GM12878 (cell line): ENCODE data around the gene GPR152. TPM values are rescaled to one million over a fixed set of nuclear protein-coding genes. Genes with fewer than 3 reads are reported as not detected.

ENCODE experiments used
- ATAC-seq: fragments of 200-7000 bp; cut with Tn5 transposase; 3 replicates; pipeline ENCODE4 v1.9.1; 2020; ENCODE audit warnings: mild to moderate bottlenecking, moderate library complexity
- BruUV-seq: library from RNA; stranded (reverse); fragments of 400-500 nt; replicated peaks from 2 replicates; lab custom pipeline; 2021; lab: Mats Ljungman, UMichigan
- CTCF ChIA-PET: fragments of 300-600 bp; sonication (Branson Sonifier 250); formaldehyde crosslinking; extraction: SDS; loops from one replicate; lab custom pipeline; 2021; ENCODE audit warnings: inconsistent platforms; lab: Yijun Ruan, JAX
- POLR2A ChIA-PET: fragments of 350-600 bp; formaldehyde crosslinking; extraction: SDS; loops from one replicate; lab custom pipeline; 2021; ENCODE audit warnings: inconsistent platforms; lab: Charles Lee
- RAD21 ChIA-PET: fragments of 300-600 bp; sonication (Branson Sonifier 250); formaldehyde crosslinking; loops from one replicate; lab custom pipeline; 2023; ENCODE audit warnings: antibody characterized with exemption; ENCODE audit not compliant: unreplicated experiment; lab: Charles Lee
- SMC1A ChIA-PET: fragments of 300-600 bp; sonication (Branson Sonifier 250); formaldehyde crosslinking; loops from one replicate; lab custom pipeline; 2023; ENCODE audit not compliant: unreplicated experiment, uncharacterized antibody; lab: Charles Lee
- DNase-seq: peaks from one replicate; pipeline ENCODE4 v3.0.0-alpha.2; 2011; ENCODE audit warnings: low read depth, low spot score
- FAIRE-seq: peaks from 3 replicates; lab custom pipeline; 2011; peaks lifted over from hg19 to GRCh38; lab: Jason Lieb, UNC
- H2AFZ ChIP-seq: 2 replicates; pipeline ENCODE4 v1.6.0; 2011; ENCODE audit warnings: low read depth, low read length, control low read depth; ENCODE audit not compliant: control insufficient read depth
- H3K27ac ChIP-seq: 2 replicates; pipeline ENCODE4 v1.5.1; 2011; ENCODE audit warnings: control low read depth; ENCODE audit not compliant: control insufficient read depth, insufficient read depth
- H3K27me3 ChIP-seq, 2 experiments: replicated peaks in 1 of 2; 2 replicates each; pipeline versions ENCODE4 v1.6.0 to v1.6.1; 2011; ENCODE audit warnings: low read length in 1 of 2; ENCODE audit not compliant: control insufficient read depth in 2 of 2, insufficient read depth in 2 of 2
- H3K36me3 ChIP-seq, 2 experiments: 2 replicates each; pipeline ENCODE4 v1.5.1; 2011; ENCODE audit warnings: low read length in 1 of 2; ENCODE audit not compliant: control insufficient read depth in 2 of 2, insufficient read depth in 2 of 2
- H3K4me1 ChIP-seq: 2 replicates; pipeline ENCODE4 v1.6.1; 2011; ENCODE audit warnings: mild to moderate bottlenecking, low read length, moderate library complexity, mixed read lengths; ENCODE audit not compliant: control insufficient read depth, insufficient read depth
- H3K4me2 ChIP-seq: 2 replicates; pipeline ENCODE4 v1.6.0; 2011; ENCODE audit warnings: control low read depth; ENCODE audit not compliant: control insufficient read depth, insufficient read depth
- H3K4me3 ChIP-seq: fragments of 200-600 bp; sonication (generic); 2 replicates; pipeline ENCODE4 v1.5.1; 2016
- H3K79me2 ChIP-seq: 2 replicates; pipeline ENCODE4 v1.6.0; 2011; ENCODE audit warnings: low read length; ENCODE audit not compliant: control insufficient read depth, insufficient read depth
- H3K9ac ChIP-seq: 2 replicates; pipeline ENCODE4 v1.8.0; 2011; ENCODE audit warnings: low read length, control low read depth, mixed read lengths; ENCODE audit not compliant: control insufficient read depth, insufficient read depth
- H3K9me3 ChIP-seq: replicated peaks from 3 replicates; pipeline ENCODE4 v1.5.1; 2011; ENCODE audit warnings: mild to moderate bottlenecking, low read length; ENCODE audit not compliant: control insufficient read depth, insufficient read depth
- H4K20me1 ChIP-seq: 2 replicates; pipeline ENCODE4 v1.6.0; 2011; ENCODE audit not compliant: control insufficient read depth, insufficient read depth
- CTCF ChIP-seq, 3 experiments: IDR thresholded peaks in 2 of 3; conservative IDR thresholded peaks in 1 of 3; 2 replicates each; pipeline ENCODE4 v1.5.1; 2011; ENCODE audit warnings: low read depth in 3 of 3, low read length in 3 of 3, mild to moderate bottlenecking in 3 of 3, control low read depth in 2 of 3, moderate library complexity in 2 of 3, inconsistent platforms in 1 of 3, mixed read lengths in 1 of 3; ENCODE audit not compliant: control insufficient read depth in 2 of 3, insufficient read depth in 1 of 3; ENCODE audit errors: extremely low read depth in 1 of 3
- GATAD2B ChIP-seq: fragments of 450-650 bp; conservative IDR thresholded peaks from 2 replicates; pipeline ENCODE4 v1.6.1; 2017; ENCODE audit warnings: low read depth, mild to moderate bottlenecking, moderate library complexity
- KLF5 ChIP-seq: fragments of 450-650 bp; IDR thresholded peaks from 2 replicates; pipeline ENCODE4 v1.6.1; 2014; ENCODE audit warnings: mild to moderate bottlenecking; ENCODE audit not compliant: partially characterized antibody
- PML ChIP-seq: IDR thresholded peaks from 2 replicates; pipeline ENCODE4 v1.6.1; 2012; ENCODE audit warnings: low read length, inconsistent platforms
- SMARCA5 ChIP-seq: fragments of 450-650 bp; IDR thresholded peaks from 2 replicates; pipeline ENCODE4 v1.6.1; 2017; ENCODE audit warnings: mild to moderate bottlenecking
- WGBS: methylation state at CpG from one replicate; pipeline ENCODE4 v1.1.6; 2016; ENCODE audit warnings: low lambda C conversion rate; ENCODE audit not compliant: insufficient replicate concordance, insufficient coverage; ENCODE audit errors: missing lambda C conversion rate; 5-methylcytosine and 5-hydroxymethylcytosine counted together
- in situ Hi-C: fragments of 300-500 bp; cut with MboI; formaldehyde crosslinking; loops from 9 replicates; pipeline ENCODE4 v1.14.3; 2018; ENCODE audit warnings: mixed read lengths
- intact Hi-C: fragments of 100-400 bp; cut with micrococcal nuclease; formaldehyde crosslinking; loops from one replicate; pipeline ENCODE4 v1.14.2; 2022; ENCODE audit not compliant: unreplicated experiment
- polyA plus RNA-seq, 11 experiments: library from polyadenylated mRNA; depleted of rRNA in 4 of 11; unstranded in 6 of 11; stranded (reverse) in 5 of 11; fragments of >200 nt; fragmentation: Nextera tagmentation in 4 of 11; fragmentation: Illumina TruSeq in 1 of 11; extraction: Ambion mirVana in 4 of 11; extraction: Trizol in 1 of 11; gene quantifications; 1 replicate in 1 of 11; 2 replicates in 10 of 11; pipeline versions ENCODE4 v1.2.1 to v1.2.3, GENCODE V29; 2011 to 2016; ENCODE audit warnings: inconsistent platforms in 2 of 11, missing spikeins in 2 of 11, low read depth in 1 of 11
- total RNA-seq, 4 experiments: library from RNA; depleted of rRNA in 3 of 4; stranded (reverse); fragments of >200 nt in 3 of 4; fragmentation: Illumina TruSeq in 1 of 4; extraction: Trizol in 1 of 4; gene quantifications; 2 replicates each; pipeline versions ENCODE4 v1.2.1 to v1.2.3, GENCODE V29; 2013 to 2021

GPR152 gene
- total and polyA plus RNA-seq, 10 of the 15 experiments (the other 5 are each of a cell fraction or from before 2014, with no cell fraction given): not detected

- Histone ChIP-seq H3K9me3 (no peaks in the 10 kb centered on the region), H4K20me1 (no peaks in the 10 kb centered on the region), H3K4me1 (peaks cover 37% of the 10 kb centered on the region), H3K4me3 (peak overlapping the region; percentile 86), H3K27ac (peak overlapping the region; percentile 78), H3K27me3 (no peaks in the 10 kb centered on the region), H3K79me2 (peaks cover 14% of the 10 kb centered on the region), H2AFZ (peak overlapping the region; percentile 73; the same call in 1 of the 2 replicates), H3K9ac (peak overlapping the region; percentile 85), H3K36me3 (no peaks in the 10 kb centered on the region), H3K4me2 (peak overlapping the region; percentile 98)
- 2% methylated on average over 6 of the region's 6 CpGs for WGBS
- ATAC-seq (peak; percentile 14), DNase-seq (no peak), FAIRE-seq (no peak)
- no TSS peak for BruUV-seq
- intact Hi-C loops (loop anchor here (2.0 kb wide), 2 partner anchors 32 to 68 kb away; partner anchors contain the start of genes PPP1CA and PTPRCAP), in situ Hi-C loops (no loop called here)
- CTCF ChIA-PET: interaction anchor here (0.7 to 5.1 kb wide), 17 partner anchors 9 to 180 kb away, joined by 3 to 36 read pairs (median 4); partner anchors contain the start of genes AIP, PITPNM1 and PPP1CA
- RAD21 ChIA-PET: interaction anchor here (0.7 to 5.5 kb wide), 16 partner anchors 17 to 123 kb away, joined by 3 to 72 read pairs (median 5); partner anchors contain the start of genes AIP, CDK2AP2, PITPNM1 and POLD4
- TF ChIP-seq CTCF (IDR thresholded peaks at IDR 0.05 in 2 of 3, conservative IDR thresholded peaks at IDR 0.05 in 1 of 3; ENCODE audit: control insufficient read depth in 2 of 3, extremely low read depth in 1 of 3, insufficient read depth in 1 of 3, low read depth in 3 of 3, low read length in 3 of 3) (no peak), GATAD2B (0 out of 2 replicates have a peak, but pooled peaks have one; percentile 11), PML (0 out of 2 replicates have a peak, but pooled peaks have one; percentile 27), KLF5 (no peak), SMARCA5 (no peak)
- POLR2A ChIA-PET: interaction anchor here (0.6 to 8.1 kb wide), 19 partner anchors 9 to 681 kb away, joined by 3 to 78 read pairs (median 6); partner anchors contain the start of genes AIP, PITPNM1, PPP1CA and PTPRCAP
- SMC1A ChIA-PET: interaction anchor here (0.9 to 5.2 kb wide), 12 partner anchors 8 to 146 kb away, joined by 3 to 46 read pairs (median 6); partner anchors contain the start of genes AIP, PITPNM1, PPP1CA and RAD9A
Measured at GRCh38 chr11:67468456-67468758, 15.9 kb upstream of the GPR152 start.
